Measurements from ENCODE around the gene ABHD17A. TPM values are rescaled to one million over a fixed set of nuclear protein-coding genes. Genes with fewer than 3 reads are reported as not detected.

ABHD17A gene
- total and polyA plus RNA-seq, 9 of the 15 experiments (the other 6 are each of a cell fraction or from before 2014, with no cell fraction given): 0.04 to 135 (median 21.8) TPM; not detected in 1

- no peak for TF ChIP-seq CHD1 (IDR thresholded peaks at IDR 0.05; ENCODE audit: low read length)
- TF ChIP-seq ZNF217 (CRISPR knock-in tag; IDR thresholded peaks at IDR 0.05): no peak
- TF ChIP-seq BRF1 (IDR thresholded peaks at IDR 0.05; ENCODE audit: borderline replicate concordance, extremely low read depth, insufficient read length): no peak
- 0 out of 2 replicates have a peak, but pooled peaks have one; percentile 12 for TF ChIP-seq ZNF263 (CRISPR knock-in tag; IDR thresholded peaks at IDR 0.05; ENCODE audit: borderline replicate concordance)
- no peak for TF ChIP-seq ZNF830 (CRISPR knock-in tag; IDR thresholded peaks at IDR 0.05)
- TF ChIP-seq, protein P1, sequence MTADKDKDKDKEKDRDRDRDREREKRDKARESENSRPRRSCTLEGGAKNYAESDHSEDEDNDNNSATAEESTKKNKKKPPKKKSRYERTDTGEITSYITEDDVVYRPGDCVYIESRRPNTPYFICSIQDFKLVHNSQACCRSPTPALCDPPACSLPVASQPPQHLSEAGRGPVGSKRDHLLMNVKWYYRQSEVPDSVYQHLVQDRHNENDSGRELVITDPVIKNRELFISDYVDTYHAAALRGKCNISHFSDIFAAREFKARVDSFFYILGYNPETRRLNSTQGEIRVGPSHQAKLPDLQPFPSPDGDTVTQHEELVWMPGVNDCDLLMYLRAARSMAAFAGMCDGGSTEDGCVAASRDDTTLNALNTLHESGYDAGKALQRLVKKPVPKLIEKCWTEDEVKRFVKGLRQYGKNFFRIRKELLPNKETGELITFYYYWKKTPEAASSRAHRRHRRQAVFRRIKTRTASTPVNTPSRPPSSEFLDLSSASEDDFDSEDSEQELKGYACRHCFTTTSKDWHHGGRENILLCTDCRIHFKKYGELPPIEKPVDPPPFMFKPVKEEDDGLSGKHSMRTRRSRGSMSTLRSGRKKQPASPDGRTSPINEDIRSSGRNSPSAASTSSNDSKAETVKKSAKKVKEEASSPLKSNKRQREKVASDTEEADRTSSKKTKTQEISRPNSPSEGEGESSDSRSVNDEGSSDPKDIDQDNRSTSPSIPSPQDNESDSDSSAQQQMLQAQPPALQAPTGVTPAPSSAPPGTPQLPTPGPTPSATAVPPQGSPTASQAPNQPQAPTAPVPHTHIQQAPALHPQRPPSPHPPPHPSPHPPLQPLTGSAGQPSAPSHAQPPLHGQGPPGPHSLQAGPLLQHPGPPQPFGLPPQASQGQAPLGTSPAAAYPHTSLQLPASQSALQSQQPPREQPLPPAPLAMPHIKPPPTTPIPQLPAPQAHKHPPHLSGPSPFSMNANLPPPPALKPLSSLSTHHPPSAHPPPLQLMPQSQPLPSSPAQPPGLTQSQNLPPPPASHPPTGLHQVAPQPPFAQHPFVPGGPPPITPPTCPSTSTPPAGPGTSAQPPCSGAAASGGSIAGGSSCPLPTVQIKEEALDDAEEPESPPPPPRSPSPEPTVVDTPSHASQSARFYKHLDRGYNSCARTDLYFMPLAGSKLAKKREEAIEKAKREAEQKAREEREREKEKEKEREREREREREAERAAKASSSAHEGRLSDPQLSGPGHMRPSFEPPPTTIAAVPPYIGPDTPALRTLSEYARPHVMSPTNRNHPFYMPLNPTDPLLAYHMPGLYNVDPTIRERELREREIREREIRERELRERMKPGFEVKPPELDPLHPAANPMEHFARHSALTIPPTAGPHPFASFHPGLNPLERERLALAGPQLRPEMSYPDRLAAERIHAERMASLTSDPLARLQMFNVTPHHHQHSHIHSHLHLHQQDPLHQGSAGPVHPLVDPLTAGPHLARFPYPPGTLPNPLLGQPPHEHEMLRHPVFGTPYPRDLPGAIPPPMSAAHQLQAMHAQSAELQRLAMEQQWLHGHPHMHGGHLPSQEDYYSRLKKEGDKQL (CRISPR knock-in tag; IDR thresholded peaks at IDR 0.05; ENCODE audit: borderline replicate concordance): no peak
- TF ChIP-seq, protein P2, sequence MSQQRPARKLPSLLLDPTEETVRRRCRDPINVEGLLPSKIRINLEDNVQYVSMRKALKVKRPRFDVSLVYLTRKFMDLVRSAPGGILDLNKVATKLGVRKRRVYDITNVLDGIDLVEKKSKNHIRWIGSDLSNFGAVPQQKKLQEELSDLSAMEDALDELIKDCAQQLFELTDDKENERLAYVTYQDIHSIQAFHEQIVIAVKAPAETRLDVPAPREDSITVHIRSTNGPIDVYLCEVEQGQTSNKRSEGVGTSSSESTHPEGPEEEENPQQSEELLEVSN (IDR thresholded peaks at IDR 0.05; ENCODE audit: borderline replicate concordance in 1 of 2, extremely low read depth in 1 of 2, insufficient read depth in 1 of 2, insufficient read length in 1 of 2, low read depth in 1 of 2, low read length in 1 of 2, poor library complexity in 1 of 2, severe bottlenecking in 1 of 2): peak; percentile 43 to 55
- TF ChIP-seq, protein P3, sequence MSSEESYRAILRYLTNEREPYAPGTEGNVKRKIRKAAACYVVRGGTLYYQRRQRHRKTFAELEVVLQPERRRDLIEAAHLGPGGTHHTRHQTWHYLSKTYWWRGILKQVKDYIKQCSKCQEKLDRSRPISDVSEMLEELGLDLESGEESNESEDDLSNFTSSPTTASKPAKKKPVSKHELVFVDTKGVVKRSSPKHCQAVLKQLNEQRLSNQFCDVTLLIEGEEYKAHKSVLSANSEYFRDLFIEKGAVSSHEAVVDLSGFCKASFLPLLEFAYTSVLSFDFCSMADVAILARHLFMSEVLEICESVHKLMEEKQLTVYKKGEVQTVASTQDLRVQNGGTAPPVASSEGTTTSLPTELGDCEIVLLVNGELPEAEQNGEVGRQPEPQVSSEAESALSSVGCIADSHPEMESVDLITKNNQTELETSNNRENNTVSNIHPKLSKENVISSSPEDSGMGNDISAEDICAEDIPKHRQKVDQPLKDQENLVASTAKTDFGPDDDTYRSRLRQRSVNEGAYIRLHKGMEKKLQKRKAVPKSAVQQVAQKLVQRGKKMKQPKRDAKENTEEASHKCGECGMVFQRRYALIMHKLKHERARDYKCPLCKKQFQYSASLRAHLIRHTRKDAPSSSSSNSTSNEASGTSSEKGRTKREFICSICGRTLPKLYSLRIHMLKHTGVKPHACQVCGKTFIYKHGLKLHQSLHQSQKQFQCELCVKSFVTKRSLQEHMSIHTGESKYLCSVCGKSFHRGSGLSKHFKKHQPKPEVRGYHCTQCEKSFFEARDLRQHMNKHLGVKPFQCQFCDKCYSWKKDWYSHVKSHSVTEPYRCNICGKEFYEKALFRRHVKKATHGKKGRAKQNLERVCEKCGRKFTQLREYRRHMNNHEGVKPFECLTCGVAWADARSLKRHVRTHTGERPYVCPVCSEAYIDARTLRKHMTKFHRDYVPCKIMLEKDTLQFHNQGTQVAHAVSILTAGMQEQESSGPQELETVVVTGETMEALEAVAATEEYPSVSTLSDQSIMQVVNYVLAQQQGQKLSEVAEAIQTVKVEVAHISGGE (CRISPR knock-in tag; IDR thresholded peaks at IDR 0.05): peak in 1 of 3 experiments; percentile 71; a peak in 2 of 6 replicates
- TF ChIP-seq CBX2 (IDR thresholded peaks at IDR 0.05; ENCODE audit: insufficient read depth, low read length, poor library complexity, severe bottlenecking): no peak
- peak; percentile 37 for TF ChIP-seq PHF20 (IDR thresholded peaks at IDR 0.05; ENCODE audit: partially characterized antibody)
- TF ChIP-seq ZNF23 (CRISPR knock-in tag; IDR thresholded peaks at IDR 0.05): 0 out of 2 replicates have a peak, but pooled peaks have one; percentile 27
- TF ChIP-seq, protein P4, sequence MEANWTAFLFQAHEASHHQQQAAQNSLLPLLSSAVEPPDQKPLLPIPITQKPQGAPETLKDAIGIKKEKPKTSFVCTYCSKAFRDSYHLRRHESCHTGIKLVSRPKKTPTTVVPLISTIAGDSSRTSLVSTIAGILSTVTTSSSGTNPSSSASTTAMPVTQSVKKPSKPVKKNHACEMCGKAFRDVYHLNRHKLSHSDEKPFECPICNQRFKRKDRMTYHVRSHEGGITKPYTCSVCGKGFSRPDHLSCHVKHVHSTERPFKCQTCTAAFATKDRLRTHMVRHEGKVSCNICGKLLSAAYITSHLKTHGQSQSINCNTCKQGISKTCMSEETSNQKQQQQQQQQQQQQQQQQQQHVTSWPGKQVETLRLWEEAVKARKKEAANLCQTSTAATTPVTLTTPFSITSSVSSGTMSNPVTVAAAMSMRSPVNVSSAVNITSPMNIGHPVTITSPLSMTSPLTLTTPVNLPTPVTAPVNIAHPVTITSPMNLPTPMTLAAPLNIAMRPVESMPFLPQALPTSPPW (CRISPR knock-in tag; IDR thresholded peaks at IDR 0.05): peak; percentile 99
Measured at GRCh38 chr19:1905110-1905862, 20.0 kb upstream of the ABHD17A start, which contains the start of the genes ADAT3 and SCAMP4 (continued).

Measured in K562 (cell line).